ENCODE results near the gene RPL13. TPM values are rescaled to one million over a fixed set of nuclear protein-coding genes. Genes with fewer than 3 reads are reported as not detected.

RPL13 gene
- total RNA-seq, 3 donors from 2014 or later (not counting 1 experiment from before 2014, with no cell fraction given): 1,286 to 1,549 (median 1,294) TPM

DNA sequence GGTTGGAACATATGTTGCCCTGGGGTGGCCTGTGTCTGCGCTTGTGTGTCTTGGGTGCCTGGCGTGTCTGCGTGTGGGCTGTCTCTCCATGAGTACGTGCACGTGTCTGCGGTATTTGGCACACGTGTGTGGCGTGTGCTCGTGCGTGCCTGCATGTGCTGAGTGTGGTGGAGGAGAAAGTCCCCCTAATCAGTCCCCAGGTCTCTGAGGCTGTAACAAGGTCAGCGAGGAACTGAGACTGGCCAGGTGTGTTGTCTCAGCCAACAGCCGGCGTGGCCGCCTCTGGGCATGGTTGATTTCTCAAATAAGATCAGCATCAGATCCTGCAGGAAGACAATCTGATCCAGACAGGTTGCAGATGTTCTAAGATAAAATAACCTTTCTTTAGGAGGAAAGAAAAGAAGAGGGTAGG, 11.6 kb downstream of the RPL13 start:
- intact Hi-C loops (cut with micrococcal nuclease): no loop called here
- peak in 1 of 2 donors; percentile 37 for DNase-seq
- no peak overlapping the region for H3K27ac Mint-ChIP-seq

DNA sequence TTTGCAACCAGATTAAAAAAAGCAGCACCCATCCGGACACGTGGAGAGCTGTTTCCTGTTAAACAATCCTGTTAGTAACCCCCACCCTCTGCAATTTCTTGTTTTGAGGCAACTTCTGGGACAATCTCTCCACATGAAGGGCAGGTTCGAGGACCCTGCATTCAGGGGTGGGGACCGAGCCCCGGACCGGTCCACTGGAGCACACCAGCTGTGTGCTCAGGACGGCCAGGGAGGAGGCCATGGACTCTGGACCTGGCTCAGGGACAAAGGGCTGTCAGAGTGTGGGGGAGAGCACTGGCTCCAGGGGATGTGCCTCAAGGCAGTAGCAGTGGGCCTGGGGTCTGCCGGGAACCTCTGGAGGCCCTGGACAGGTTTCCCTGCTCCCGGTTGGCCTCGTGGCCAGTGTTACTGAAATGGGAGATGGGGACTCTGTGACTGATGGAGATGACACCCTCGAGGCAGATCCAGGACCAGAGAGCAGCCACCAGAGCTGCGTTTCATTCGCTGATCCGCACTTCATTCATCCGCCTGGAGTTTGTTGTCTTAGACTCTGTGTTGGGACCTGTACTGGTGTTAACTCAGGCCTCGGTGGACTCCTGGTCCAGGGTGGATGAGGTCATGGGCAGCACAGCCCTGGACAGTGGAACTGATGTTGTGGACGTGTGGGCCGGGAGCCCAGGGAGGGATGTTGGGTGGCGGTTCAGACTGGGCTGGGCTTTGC, 12.2 kb downstream of the RPL13 start:
- Mint-ChIP-seq H3K36me3 (no peaks in the 10 kb centered on the region), H3K27me3 (ENCODE audit: low read depth in 2 of 2) (peaks cover 22 to 26% of the 10 kb centered on the region in 2 donors), H3K27ac (no peak overlapping the region), H3K9me3 (no peaks in the 10 kb centered on the region), H3K4me3 (no peak overlapping the region), H3K4me1 (peaks cover 0 to 11% of the 10 kb centered on the region in 2 donors)
- DNase-seq (no peak), ATAC-seq (no peak)
- no peaks in the 10 kb centered on the region for H3K9me3 ChIP-seq (ENCODE audit: control insufficient read depth, insufficient read depth, low read length)
- H3K27ac ChIP-seq (ENCODE audit: low read length): no peak overlapping the region
- H3K4me3 ChIP-seq (ENCODE audit: low read length): no peak overlapping the region
- peaks cover 21% of the 10 kb centered on the region for H3K4me1 ChIP-seq (ENCODE audit: control insufficient read depth, insufficient read depth, low read length)
- peaks cover 14% of the 10 kb centered on the region for H3K27me3 ChIP-seq (ENCODE audit: control insufficient read depth, insufficient read depth, low read length)
- WGBS (ENCODE audit: insufficient coverage): 69% methylated on average over 19 of the region's 19 CpGs
- TF ChIP-seq, protein P1, sequence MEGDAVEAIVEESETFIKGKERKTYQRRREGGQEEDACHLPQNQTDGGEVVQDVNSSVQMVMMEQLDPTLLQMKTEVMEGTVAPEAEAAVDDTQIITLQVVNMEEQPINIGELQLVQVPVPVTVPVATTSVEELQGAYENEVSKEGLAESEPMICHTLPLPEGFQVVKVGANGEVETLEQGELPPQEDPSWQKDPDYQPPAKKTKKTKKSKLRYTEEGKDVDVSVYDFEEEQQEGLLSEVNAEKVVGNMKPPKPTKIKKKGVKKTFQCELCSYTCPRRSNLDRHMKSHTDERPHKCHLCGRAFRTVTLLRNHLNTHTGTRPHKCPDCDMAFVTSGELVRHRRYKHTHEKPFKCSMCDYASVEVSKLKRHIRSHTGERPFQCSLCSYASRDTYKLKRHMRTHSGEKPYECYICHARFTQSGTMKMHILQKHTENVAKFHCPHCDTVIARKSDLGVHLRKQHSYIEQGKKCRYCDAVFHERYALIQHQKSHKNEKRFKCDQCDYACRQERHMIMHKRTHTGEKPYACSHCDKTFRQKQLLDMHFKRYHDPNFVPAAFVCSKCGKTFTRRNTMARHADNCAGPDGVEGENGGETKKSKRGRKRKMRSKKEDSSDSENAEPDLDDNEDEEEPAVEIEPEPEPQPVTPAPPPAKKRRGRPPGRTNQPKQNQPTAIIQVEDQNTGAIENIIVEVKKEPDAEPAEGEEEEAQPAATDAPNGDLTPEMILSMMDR (IDR thresholded peaks at IDR 0.05): no peak
- no peaks in the 10 kb centered on the region for H3K36me3 ChIP-seq (ENCODE audit: control insufficient read depth, insufficient read depth, low read length)
- intact Hi-C loops (cut with micrococcal nuclease): no loop called here

More for the DNA sequence above, 11.6 kb downstream of the RPL13 start:
- ATAC-seq: no peak
- no peaks in the 10 kb centered on the region for H3K36me3 ChIP-seq (ENCODE audit: control insufficient read depth, insufficient read depth, low read length)
- no peaks in the 10 kb centered on the region for H3K9me3 Mint-ChIP-seq
- no peaks in the 10 kb centered on the region for H3K9me3 ChIP-seq (ENCODE audit: control insufficient read depth, insufficient read depth, low read length)
- H3K4me1 ChIP-seq (ENCODE audit: control insufficient read depth, insufficient read depth, low read length): peaks cover 21% of the 10 kb centered on the region
- H3K27me3 Mint-ChIP-seq (ENCODE audit: low read depth in 2 of 2): peaks cover 22% of the 10 kb centered on the region in 2 donors
- no peak overlapping the region for H3K27ac ChIP-seq (ENCODE audit: low read length)
- no peaks in the 10 kb centered on the region for H3K36me3 Mint-ChIP-seq
- no peak overlapping the region for H3K4me3 Mint-ChIP-seq
- H3K4me3 ChIP-seq (ENCODE audit: low read length): no peak overlapping the region
- peaks cover 0 to 11% of the 10 kb centered on the region in 2 donors for H3K4me1 Mint-ChIP-seq
- TF ChIP-seq, protein P1 (IDR thresholded peaks at IDR 0.05): no peak
- WGBS (ENCODE audit: insufficient coverage): 33% methylated on average over 14 of the region's 14 CpGs
- H3K27me3 ChIP-seq (ENCODE audit: control insufficient read depth, insufficient read depth, low read length): peaks cover 14% of the 10 kb centered on the region

DNA sequence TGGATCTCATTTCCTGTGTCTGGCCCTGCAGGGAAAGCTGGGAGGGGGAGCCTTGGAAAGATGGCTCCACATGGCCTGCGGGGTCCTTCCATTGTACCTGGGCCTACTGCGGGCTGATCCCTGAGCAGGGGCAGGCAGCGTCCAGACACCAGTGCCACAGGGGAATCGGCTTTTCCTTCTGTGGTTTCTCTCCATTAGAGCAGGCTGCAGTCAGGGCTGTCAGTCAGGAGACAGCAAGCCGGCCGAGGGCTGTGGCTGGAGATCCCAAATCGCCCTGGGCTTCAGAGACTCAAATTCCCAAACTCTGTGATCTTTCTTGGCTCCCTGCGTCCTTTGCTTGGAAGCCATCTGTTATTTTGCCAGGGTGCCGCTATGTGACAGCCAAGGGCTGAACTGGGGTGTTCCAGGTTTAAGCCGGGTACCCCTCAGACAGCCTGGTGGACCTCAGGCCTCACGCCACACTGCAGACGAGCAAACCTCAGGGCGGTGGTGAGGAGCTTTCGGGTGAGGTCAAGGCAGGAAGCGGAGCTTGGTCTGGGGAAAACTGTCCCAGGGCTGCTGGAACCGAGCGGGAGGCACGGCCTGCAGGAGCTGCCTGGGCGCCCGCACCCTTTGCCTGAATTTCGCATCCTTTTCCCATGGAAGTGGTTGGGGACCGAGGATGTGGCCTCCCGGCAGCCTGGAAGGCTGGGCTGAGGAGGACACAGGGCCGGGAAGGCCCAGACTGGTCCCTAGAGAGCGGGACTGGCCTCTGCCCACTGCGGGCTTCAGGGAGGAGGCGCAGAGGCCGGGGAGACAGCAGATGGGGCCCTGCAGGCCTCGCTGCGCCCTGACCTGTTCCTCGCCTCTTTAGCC, 13.6 kb downstream of the RPL13 start:
- Histone ChIP-seq H3K9me3 (ENCODE audit: control insufficient read depth, insufficient read depth, low read length) (no peaks in the 10 kb centered on the region), H3K36me3 (ENCODE audit: control insufficient read depth, insufficient read depth, low read length) (no peaks in the 10 kb centered on the region), H3K4me1 (ENCODE audit: control insufficient read depth, insufficient read depth, low read length) (peaks cover 21% of the 10 kb centered on the region), H3K4me3 (ENCODE audit: low read length) (no peak overlapping the region), H3K27ac (ENCODE audit: low read length) (no peak overlapping the region), H3K27me3 (ENCODE audit: control insufficient read depth, insufficient read depth, low read length) (peaks cover 14% of the 10 kb centered on the region)
- H3K4me3 Mint-ChIP-seq: peak overlapping the region; percentile 52
- peaks cover 22 to 26% of the 10 kb centered on the region in 2 donors for H3K27me3 Mint-ChIP-seq (ENCODE audit: low read depth in 2 of 2)
- no peaks in the 10 kb centered on the region for H3K36me3 Mint-ChIP-seq
- intact Hi-C loops (cut with micrococcal nuclease): no loop called here
- DNase-seq: no peak
- H3K4me1 Mint-ChIP-seq: peaks cover 0 to 11% of the 10 kb centered on the region in 2 donors
- no peaks in the 10 kb centered on the region for H3K9me3 Mint-ChIP-seq
- TF ChIP-seq, protein P1 (IDR thresholded peaks at IDR 0.05): no peak
- H3K27ac Mint-ChIP-seq: no peak overlapping the region
- ATAC-seq: no peak
- 84% methylated on average over 31 of the region's 31 CpGs for WGBS (ENCODE audit: insufficient coverage)

Measured in natural killer cell (primary cell).